ENCODE measurements around the gene OLFML2A. TPM values are rescaled to one million over a fixed set of nuclear protein-coding genes. Genes with fewer than 3 reads are reported as not detected.

OLFML2A gene
- total RNA-seq, 1 experiment from 2014 or later, result 5.8 TPM

DNA sequence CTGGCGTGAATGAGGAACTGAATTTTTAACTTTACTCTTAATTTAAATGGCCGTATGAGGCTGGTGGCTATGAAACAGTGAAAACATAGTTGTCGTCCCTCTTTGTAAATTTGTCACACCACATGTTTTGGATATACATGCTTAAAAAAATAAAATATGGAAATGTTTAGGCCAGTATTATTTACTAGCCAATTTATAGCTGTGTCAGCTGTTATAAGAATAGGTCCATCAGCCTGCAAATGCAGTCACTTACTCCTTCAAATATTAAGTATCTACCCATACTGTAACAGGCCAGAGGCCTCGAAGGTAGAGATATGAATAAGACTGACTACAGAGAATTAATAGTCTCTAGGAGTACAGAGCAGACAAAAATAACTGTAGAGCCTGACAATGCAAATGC, 35.8 kb upstream of the OLFML2A start:
- Histone ChIP-seq H3K4ac (ENCODE audit: low read depth, low read length) (no peak overlapping the region), H2AK5ac (ENCODE audit: insufficient read length, low read length) (no peak overlapping the region), H3K79me1 (ENCODE audit: insufficient read depth, low read depth, low read length, poor library complexity, severe bottlenecking) (no peaks in the 10 kb centered on the region), H2BK12ac (ENCODE audit: insufficient read length, low read depth, low read length) (no peak overlapping the region), H3K18ac (ENCODE audit: insufficient read length, low read depth, low read length) (no peak overlapping the region), H4K5ac (ENCODE audit: insufficient read length, low read depth, low read length) (no peak overlapping the region), H4K20me1 (ENCODE audit: control insufficient read depth, insufficient read depth, insufficient read length) (no peaks in the 10 kb centered on the region), H3K27ac (ENCODE audit: insufficient read length, low read depth, low read length) (no peak overlapping the region), H2BK5ac (ENCODE audit: insufficient read length, low read length) (no peak overlapping the region), H2BK15ac (ENCODE audit: low read depth, low read length) (no peak overlapping the region), H3K23ac (ENCODE audit: insufficient read length, low read depth, low read length) (no peak overlapping the region), H3K4me2 (ENCODE audit: insufficient read depth, insufficient read length, low read length) (no peak overlapping the region), H4K8ac (replicated peaks; ENCODE audit: insufficient read length, low read depth, low read length) (no peak overlapping the region), H3T11ph (ENCODE audit: low read length) (no peak overlapping the region), H3K9ac (ENCODE audit: extremely low read depth, insufficient read length, low read length) (no peak overlapping the region), H2BK120ac (ENCODE audit: low read depth, low read length, poor library complexity, severe bottlenecking) (no peak overlapping the region), H3K56ac (ENCODE audit: insufficient read length, low read depth, low read length) (no peak overlapping the region), H3K27me3 (ENCODE audit: insufficient read depth, low read length) (no peaks in the 10 kb centered on the region), H3K23me2 (ENCODE audit: insufficient read length, low read depth, low read length, poor library complexity, severe bottlenecking) (no peaks in the 10 kb centered on the region), H3K79me2 (ENCODE audit: insufficient read depth, low read length) (peaks cover 13% of the 10 kb centered on the region; the same call in 1 of the 2 replicates), H2BK20ac (ENCODE audit: low read depth, low read length, poor library complexity, severe bottlenecking) (no peak overlapping the region), H3K4me1 (ENCODE audit: insufficient read depth, low read length) (peaks cover 4% of the 10 kb centered on the region; the same call in 1 of the 2 replicates), H3K14ac (ENCODE audit: insufficient read depth, low read length) (no peak overlapping the region), H2AFZ (ENCODE audit: low read length) (no peak overlapping the region), H3K9me3 (ENCODE audit: control insufficient read depth, low read depth, low read length) (no peaks in the 10 kb centered on the region), H4K91ac (ENCODE audit: insufficient read length, low read depth, low read length) (no peak overlapping the region)
- Mint-ChIP-seq H3K4me1 (peaks cover 13 to 20% of the 10 kb centered on the region in 2 experiments), H3K9me3 (no peaks in the 10 kb centered on the region), H3K27me3 (ENCODE audit: low read depth) (no peaks in the 10 kb centered on the region), H3K27ac (no peak overlapping the region), H3K36me3 (ENCODE audit: insufficient read depth in 1 of 3, low read depth in 3 of 3) (peaks cover 0 to 12% (median 5%) of the 10 kb centered on the region in 3 experiments; a peak in 5 of 7 replicates), H3K4me3 (no peak overlapping the region)
- TF ChIP-seq CTCF (conservative IDR thresholded peaks at IDR 0.05), result no peak
- no CpG with 5 or more reads among the region's 4 CpGs for WGBS (ENCODE audit: extremely low coverage, insufficient read length, low lambda C conversion rate)
- DNase-seq, result no peak
